HFF-Myc (cell line): ENCODE results near the gene NIPSNAP2.

ENCODE experiments used
- DNase-seq: peaks from one replicate; pipeline ENCODE4 v3.0.0-alpha.2; 2011; ENCODE audit warnings: low read depth; ENCODE audit errors: extremely low read depth
- H3K4me3 ChIP-seq: replicated peaks from 2 replicates; pipeline ENCODE4 v1.5.1; 2011; ENCODE audit warnings: low read depth, mild to moderate bottlenecking, control low read depth, low read length
- TF ChIP-seq, protein P1 (sequence below): IDR thresholded peaks from 2 replicates; pipeline ENCODE4 v1.5.1; 2012; ENCODE audit warnings: mild to moderate bottlenecking, low read depth, low read length, control low read depth; ENCODE audit errors: missing control alignments

NIPSNAP2 gene

DNA sequence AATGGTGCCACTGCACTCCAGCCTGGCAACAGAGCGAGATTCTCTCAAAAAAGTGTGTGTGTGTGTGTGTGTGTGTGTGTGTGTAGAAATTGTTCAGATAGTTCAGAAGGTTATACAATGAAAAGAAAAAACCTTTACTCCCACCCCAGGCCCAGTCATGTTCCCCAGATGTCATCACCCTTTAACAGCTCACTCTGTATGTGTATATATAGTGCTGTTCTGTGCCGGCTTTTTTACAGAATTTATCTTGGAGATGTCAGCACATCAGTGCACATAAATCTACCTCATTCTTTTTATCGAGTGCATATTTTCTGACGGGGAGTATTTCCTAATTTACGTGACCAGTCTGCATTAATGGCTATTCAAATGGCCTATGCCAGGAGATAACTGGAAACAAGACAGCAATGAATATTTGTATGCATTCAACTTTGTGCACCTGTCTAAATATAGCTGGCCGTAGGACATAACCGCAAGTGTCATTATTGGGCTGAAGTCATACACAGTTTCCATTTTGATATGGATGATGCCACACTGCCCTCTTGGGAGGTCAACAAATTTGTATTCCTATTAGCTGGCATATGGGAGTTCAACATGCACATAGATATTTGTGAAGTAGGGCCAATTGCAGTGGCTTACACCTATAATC is 11.7 kb downstream of the NIPSNAP2 start:
- DNase-seq: no peak

DNA sequence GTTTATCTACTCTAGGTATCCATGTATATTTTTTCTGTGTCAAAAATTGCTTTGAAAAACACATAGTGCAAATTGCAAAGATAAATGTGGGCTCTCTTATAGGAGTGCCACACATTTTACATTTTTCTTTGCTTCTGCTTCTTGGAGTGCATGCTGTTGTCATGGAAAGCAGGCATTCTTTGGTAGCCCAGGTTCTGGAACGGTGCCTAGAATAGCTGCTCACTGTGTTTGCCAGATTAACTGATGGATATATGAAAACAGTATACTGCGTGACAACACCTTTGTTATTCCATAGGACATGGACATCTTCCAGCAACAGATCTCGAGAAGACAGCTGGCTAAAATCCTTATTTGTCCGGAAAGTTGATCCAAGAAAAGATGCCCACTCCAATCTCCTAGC is 13.4 kb downstream of the NIPSNAP2 start:
- no peak overlapping the region for H3K4me3 ChIP-seq
- TF ChIP-seq, protein P1, sequence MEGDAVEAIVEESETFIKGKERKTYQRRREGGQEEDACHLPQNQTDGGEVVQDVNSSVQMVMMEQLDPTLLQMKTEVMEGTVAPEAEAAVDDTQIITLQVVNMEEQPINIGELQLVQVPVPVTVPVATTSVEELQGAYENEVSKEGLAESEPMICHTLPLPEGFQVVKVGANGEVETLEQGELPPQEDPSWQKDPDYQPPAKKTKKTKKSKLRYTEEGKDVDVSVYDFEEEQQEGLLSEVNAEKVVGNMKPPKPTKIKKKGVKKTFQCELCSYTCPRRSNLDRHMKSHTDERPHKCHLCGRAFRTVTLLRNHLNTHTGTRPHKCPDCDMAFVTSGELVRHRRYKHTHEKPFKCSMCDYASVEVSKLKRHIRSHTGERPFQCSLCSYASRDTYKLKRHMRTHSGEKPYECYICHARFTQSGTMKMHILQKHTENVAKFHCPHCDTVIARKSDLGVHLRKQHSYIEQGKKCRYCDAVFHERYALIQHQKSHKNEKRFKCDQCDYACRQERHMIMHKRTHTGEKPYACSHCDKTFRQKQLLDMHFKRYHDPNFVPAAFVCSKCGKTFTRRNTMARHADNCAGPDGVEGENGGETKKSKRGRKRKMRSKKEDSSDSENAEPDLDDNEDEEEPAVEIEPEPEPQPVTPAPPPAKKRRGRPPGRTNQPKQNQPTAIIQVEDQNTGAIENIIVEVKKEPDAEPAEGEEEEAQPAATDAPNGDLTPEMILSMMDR: no peak
- peak; percentile 80 for DNase-seq

More for the DNA sequence above, 11.7 kb downstream of the NIPSNAP2 start:
- H3K4me3 ChIP-seq: no peak overlapping the region
- TF ChIP-seq, protein P1: no peak

- TF ChIP-seq, protein P1: no peak
- no peak for DNase-seq
- H3K4me3 ChIP-seq: no peak overlapping the region
Measured at GRCh38 chr7:55980266-55980665, 15.9 kb downstream of the NIPSNAP2 start.

DNA sequence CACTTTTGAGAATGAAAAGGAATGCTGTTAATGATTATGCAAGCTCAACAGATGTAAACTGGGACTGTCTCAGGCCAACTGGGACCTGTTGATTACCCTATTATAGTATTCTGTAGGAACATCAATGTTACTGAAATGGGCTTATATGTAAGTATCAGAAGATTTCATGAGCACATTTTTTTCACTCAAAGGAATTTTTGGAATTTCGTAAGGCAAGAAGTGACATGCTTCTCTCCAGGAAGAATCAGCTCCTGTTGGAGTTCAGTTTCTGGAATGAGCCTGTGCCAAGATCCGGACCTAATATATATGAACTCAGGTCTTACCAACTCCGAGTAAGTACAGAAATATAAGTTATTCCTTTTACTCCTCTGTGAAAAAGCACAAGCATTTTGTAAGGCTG is 19.2 kb downstream of the NIPSNAP2 start:
- DNase-seq: no peak
- H3K4me3 ChIP-seq: no peak overlapping the region
- TF ChIP-seq, protein P1: no peak

DNA sequence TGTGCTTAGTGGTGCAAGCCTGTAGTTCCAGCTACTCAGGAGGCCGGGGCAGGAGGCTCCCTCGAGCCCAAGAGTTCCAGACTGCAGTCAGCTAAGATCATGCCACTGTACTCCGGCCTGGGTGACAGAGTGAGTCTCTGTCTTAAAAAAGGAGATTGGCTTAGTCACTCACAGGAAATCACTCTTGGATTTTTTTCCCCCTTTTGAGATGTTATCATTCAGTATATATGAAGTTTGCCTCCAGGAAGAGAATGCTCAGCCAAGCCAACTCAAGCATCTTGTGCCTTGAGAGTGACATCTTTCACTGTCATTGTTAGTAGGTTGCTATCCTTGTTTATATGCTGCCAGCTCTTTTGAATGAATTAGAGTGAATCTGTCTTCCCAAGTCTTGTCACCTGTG is 28.0 kb downstream of the NIPSNAP2 start:
- TF ChIP-seq, protein P1: no peak
- H3K4me3 ChIP-seq: no peak overlapping the region
- DNase-seq: no peak

DNA sequence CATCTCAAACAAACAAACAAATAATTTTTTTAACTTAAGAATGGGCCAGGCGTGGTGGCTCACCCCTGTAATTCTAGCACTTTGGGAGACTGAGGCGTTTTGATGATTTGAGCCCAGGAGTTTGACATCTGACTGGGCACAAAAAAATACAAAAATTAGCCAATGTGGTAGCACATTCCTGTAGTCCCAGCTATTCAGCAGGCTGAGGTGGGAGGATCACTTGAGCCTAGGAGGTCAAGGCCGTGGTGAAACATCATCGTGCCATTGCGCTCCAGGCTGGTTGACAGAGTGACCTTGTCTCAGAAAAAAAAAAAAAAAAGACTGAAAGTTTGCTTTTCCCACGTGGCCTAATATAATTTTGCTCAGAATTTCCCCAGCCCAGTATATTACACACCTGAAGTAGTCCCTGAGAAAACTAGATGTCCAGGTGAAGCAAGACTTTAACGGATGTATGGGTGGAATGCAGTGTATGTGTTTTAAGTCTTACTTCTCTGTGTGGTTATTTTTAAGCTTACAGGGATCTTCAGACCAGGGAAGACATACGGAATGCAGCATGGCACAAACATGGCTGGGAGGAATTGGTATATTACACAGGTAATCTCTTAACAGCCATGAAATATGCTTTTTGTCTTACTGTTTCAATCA is 32.6 kb downstream of the NIPSNAP2 start:
- no peak for DNase-seq
- TF ChIP-seq, protein P1: no peak
- no peak overlapping the region for H3K4me3 ChIP-seq
